ENCODE results near the gene CCIN. TPM values are rescaled to one million over a fixed set of nuclear protein-coding genes. Genes with fewer than 3 reads are reported as not detected.

CCIN gene
- total RNA-seq, 4 donors from 2014 or later = not detected

DNA sequence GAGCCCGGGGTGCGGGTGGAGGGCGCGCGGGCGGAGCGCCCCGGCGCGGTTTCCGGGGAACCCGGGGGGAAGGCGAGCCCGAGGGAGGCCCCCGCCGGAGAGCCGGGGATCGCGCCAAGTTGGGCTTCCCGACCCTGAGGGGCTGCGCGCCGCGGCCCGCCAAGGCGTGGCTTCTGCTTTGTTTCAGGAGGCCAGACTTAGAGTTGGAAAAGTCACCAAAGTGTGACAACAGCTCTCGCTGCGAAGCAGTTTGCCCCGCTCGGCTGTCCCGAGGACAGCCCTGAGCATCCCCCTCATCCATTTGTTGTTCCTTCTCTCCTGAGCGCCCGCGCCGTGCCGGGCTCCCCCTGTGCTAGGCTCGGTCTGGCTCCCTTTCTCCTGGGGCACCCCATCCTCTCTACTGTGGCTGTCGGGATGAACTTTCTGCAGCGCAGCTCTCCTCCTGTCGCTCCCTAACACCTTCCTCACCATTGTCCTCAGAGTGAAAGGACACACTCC, 32.2 kb upstream of the CCIN start:
- DNase-seq = no peak
- in situ Hi-C loops (cut with MboI; ENCODE audit: low pct_ligation_motif_present in 1 of 4, low pct_unique_long_range_greater_than_20kb in 1 of 4, low sequenced_read_pairs in 3 of 4) (no loop called here), intact Hi-C loops (cut with DNase I; ENCODE audit: low total_unique reads) (loop anchor here (5.0 kb wide), 1 partner anchor 35 kb away; no protein-coding TSS in a partner anchor)
- Histone ChIP-seq H3K27ac (peak overlapping the region; percentile 86 to 95 (median 88)), H3K4me3 (peak overlapping the region; percentile 49 to 97 (median 86)), H3K36me3 (no peaks in the 10 kb centered on the region), H3K4me1 (peaks cover 11 to 55% (median 48%) of the 10 kb centered on the region in 4 donors), H3K9me3 (no peaks in the 10 kb centered on the region), H3K27me3 (no peaks in the 10 kb centered on the region)
- no peak for TF ChIP-seq EP300 (IDR thresholded peaks at IDR 0.05; ENCODE audit: low read depth)
- no peak for TF ChIP-seq CTCF (IDR thresholded peaks at IDR 0.05)
- TF ChIP-seq POLR2A (IDR thresholded peaks at IDR 0.05) = no peak
- no peak for TF ChIP-seq POLR2AphosphoS5 (IDR thresholded peaks at IDR 0.05)
- WGBS, 2 donors (ENCODE audit: low coverage in 1 of 2) = 1% methylated on average over 24 of the region's 40 CpGs; no CpG with 5 or more reads in 1 of the 2 donors

- in situ Hi-C loops (cut with MboI; ENCODE audit: low pct_ligation_motif_present in 1 of 4, low pct_unique_long_range_greater_than_20kb in 1 of 4, low sequenced_read_pairs in 3 of 4) = no loop called here
These were observed 31.7 kb upstream of the CCIN start for GRCh38 chr9:36137392-36138004.

GRCh38 chr9:36138496-36138895, 30.7 kb upstream of the CCIN start:
- Histone ChIP-seq H3K4me3 (no peak overlapping the region), H3K27ac (peak overlapping the region in 2 of 4 donors; percentile 86 to 91), H3K36me3 (no peaks in the 10 kb centered on the region), H3K27me3 (no peaks in the 10 kb centered on the region), H3K4me1 (peaks cover 27 to 71% (median 63%) of the 10 kb centered on the region in 4 donors), H3K9me3 (no peaks in the 10 kb centered on the region)
- 94 to 96% methylated on average over 8 to 10 of the region's 10 CpGs for WGBS, 2 donors (ENCODE audit: low coverage in 1 of 2)
- in situ Hi-C loops (cut with MboI; ENCODE audit: low pct_ligation_motif_present in 1 of 4, low pct_unique_long_range_greater_than_20kb in 1 of 4, low sequenced_read_pairs in 3 of 4) = no loop called here
- no peak for DNase-seq
- intact Hi-C loops (cut with DNase I; ENCODE audit: low total_unique reads) = loop anchor here (5.0 kb wide), 1 partner anchor 36 kb away; no protein-coding TSS in a partner anchor
- no peak for TF ChIP-seq POLR2AphosphoS5 (IDR thresholded peaks at IDR 0.05)
- no peak for TF ChIP-seq EP300 (IDR thresholded peaks at IDR 0.05; ENCODE audit: low read depth)
- no peak for TF ChIP-seq CTCF (IDR thresholded peaks at IDR 0.05)
- no peak for TF ChIP-seq POLR2A (IDR thresholded peaks at IDR 0.05)

More at GRCh38 chr9:36137392-36138004, 31.7 kb upstream of the CCIN start:
- TF ChIP-seq CTCF (IDR thresholded peaks at IDR 0.05) (no peak), POLR2A (IDR thresholded peaks at IDR 0.05) (no peak), POLR2AphosphoS5 (IDR thresholded peaks at IDR 0.05) (no peak), EP300 (IDR thresholded peaks at IDR 0.05; ENCODE audit: low read depth) (no peak)
- peak; percentile 31 for DNase-seq
- no peaks in the 10 kb centered on the region for H3K36me3 ChIP-seq
- peaks cover 17 to 61% (median 54%) of the 10 kb centered on the region in 4 donors for H3K4me1 ChIP-seq
- intact Hi-C loops (cut with DNase I; ENCODE audit: low total_unique reads) = loop anchor here (5.0 kb wide), 1 partner anchor 35 kb away; no protein-coding TSS in a partner anchor
- H3K4me3 ChIP-seq = peak overlapping the region; percentile 49 to 97 (median 86)
- WGBS, 2 donors (ENCODE audit: low coverage in 1 of 2) = 39% methylated on average over 12 of the region's 12 CpGs; no CpG with 5 or more reads in 1 of the 2 donors
- peak overlapping the region; percentile 86 to 95 (median 88) for H3K27ac ChIP-seq
- no peaks in the 10 kb centered on the region for H3K9me3 ChIP-seq
- H3K27me3 ChIP-seq = no peaks in the 10 kb centered on the region

- WGBS, 2 donors (ENCODE audit: low coverage in 1 of 2) = 92 to 100% methylated on average over 3 to 5 of the region's 5 CpGs
- no peaks in the 10 kb centered on the region for H3K36me3 ChIP-seq
- intact Hi-C loops (cut with DNase I; ENCODE audit: low total_unique reads) = loop anchor here (5.0 kb wide), 1 partner anchor 37 kb away; no protein-coding TSS in a partner anchor
- TF ChIP-seq CTCF (IDR thresholded peaks at IDR 0.05) (no peak), POLR2AphosphoS5 (IDR thresholded peaks at IDR 0.05) (no peak), POLR2A (IDR thresholded peaks at IDR 0.05) (no peak), EP300 (IDR thresholded peaks at IDR 0.05; ENCODE audit: low read depth) (no peak)
- H3K4me3 ChIP-seq = no peak overlapping the region
- H3K4me1 ChIP-seq = peaks cover 31 to 75% (median 67%) of the 10 kb centered on the region in 4 donors
- DNase-seq = no peak
- peak overlapping the region in 1 of 4 donors; percentile 90 for H3K27ac ChIP-seq
- in situ Hi-C loops (cut with MboI; ENCODE audit: low pct_ligation_motif_present in 1 of 4, low pct_unique_long_range_greater_than_20kb in 1 of 4, low sequenced_read_pairs in 3 of 4) = no loop called here
- no peaks in the 10 kb centered on the region for H3K27me3 ChIP-seq
- H3K9me3 ChIP-seq = no peaks in the 10 kb centered on the region
These were observed 30.3 kb upstream of the CCIN start for GRCh38 chr9:36138901-36139300.

Measured in transverse colon (tissue), 4 donors.